ENCODE data around the gene WSB2.
"Not testable (repeated sequence)": the region's sequence is repeated elsewhere in the genome, so short reads cannot be mapped to it uniquely, and the experiment has no call there.

Gene WSB2

GRCh38 chr12:118011377-118011776 is 49.6 kb downstream of the WSB2 start:
- TF ChIP-seq ZNF274 (IDR thresholded peaks at IDR 0.05; ENCODE audit: low read depth, low read length) = no peak
- H3K4me3 ChIP-seq (ENCODE audit: low read length) = no peak overlapping the region

GRCh38 chr12:118010903-118011302 is 50.1 kb downstream of the WSB2 start:
- H3K4me3 ChIP-seq (ENCODE audit: low read length) = no peak overlapping the region

DNA sequence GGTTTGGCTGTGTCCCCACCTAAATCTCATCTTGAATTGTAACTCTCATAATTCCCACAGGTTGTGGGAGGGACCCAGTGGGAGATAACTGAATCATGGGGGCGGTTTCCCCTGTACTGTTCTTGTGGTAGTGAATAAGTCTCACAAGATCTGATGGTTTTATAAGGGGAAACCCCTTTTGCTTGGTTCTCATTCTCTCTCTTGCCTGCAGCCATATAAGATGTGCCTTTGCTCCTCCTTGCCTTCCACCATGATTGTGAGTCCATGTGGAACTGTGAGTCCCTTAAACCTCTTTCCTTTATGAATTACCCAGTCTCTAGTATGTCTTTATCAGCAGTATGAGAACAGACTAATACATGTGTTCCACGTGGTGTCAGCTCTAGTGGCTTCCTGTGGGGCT is 61.2 kb downstream of the WSB2 start:
- not testable (repeated sequence) for H3K4me3 ChIP-seq (ENCODE audit: low read length)

More at GRCh38 chr12:118010903-118011302, 50.1 kb downstream of the WSB2 start:
- TF ChIP-seq ZNF274 (IDR thresholded peaks at IDR 0.05; ENCODE audit: low read depth, low read length) = no peak

- H3K4me3 ChIP-seq (ENCODE audit: low read length) = no peak overlapping the region
- TF ChIP-seq ZNF274 (IDR thresholded peaks at IDR 0.05; ENCODE audit: low read depth, low read length) = no peak
Observed at GRCh38 chr12:117998719-117999118, 62.3 kb downstream of the WSB2 start.

DNA sequence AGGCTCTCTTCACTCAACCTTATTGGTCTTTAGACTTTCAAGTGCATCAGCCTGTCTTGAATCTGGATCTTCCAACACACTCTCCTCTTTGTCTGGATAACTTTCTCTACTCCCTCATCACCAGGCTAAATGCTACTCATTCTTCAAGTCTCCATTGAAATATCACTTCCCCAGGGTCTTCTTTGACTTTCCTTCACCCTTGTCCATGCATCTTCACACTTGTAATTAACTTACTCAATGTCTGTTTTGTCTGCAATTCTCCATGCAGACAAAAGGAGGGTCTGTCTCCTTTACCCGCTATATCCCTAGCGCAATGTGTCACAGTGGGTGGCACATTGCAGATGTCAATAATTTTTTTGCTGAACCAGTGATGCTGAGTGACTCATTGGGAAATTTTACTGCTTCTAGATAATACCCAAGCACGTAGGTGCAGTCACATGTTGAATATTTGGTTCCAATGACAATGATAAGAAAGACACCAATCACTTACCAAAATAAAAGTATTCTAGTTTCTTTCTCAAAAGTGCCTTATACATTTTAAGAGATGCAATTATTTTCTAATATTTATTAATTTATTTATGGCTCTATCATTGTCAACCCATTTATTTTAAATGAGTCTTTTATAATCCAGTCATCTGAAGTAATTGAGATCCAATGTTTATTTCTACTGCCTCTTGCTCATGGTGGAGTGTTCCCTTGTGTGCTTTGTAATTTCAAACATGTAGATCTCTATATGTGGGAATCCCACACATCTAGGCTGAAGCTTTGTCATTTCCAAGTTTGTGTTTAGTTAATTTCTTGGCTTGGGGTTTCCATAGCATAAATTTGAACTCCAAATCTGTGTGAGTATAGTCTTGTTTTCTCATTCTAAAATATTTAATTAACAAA is 66.2 kb downstream of the WSB2 start:
- TF ChIP-seq ZNF274 (IDR thresholded peaks at IDR 0.05; ENCODE audit: low read depth, low read length) = no peak
- no peak overlapping the region for H3K4me3 ChIP-seq (ENCODE audit: low read length)

GRCh38 chr12:117986705-117987469 is 74.1 kb downstream of the WSB2 start:
- H3K4me3 ChIP-seq (ENCODE audit: low read length) = no peak overlapping the region
- TF ChIP-seq ZNF274 (IDR thresholded peaks at IDR 0.05; ENCODE audit: low read depth, low read length) = no peak

DNA sequence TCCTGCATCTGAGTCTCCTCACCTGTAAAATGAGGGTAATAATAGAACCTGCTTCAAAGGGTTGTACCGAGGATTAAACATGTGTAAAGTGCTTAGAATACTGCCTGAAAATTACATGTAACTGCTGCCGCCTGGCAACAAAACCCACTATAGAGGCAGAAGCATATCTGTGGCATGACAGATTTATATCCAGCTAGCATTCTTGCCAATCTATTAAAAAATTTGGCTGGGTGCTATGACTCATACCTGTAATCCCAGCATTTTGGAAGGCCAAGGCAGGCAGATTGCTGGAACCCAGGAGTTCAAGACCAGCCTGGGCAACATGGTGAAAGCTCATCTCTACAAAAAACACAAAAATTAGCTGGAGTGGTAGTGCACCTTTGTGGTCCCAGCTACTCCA is 75.8 kb downstream of the WSB2 start:
- TF ChIP-seq ZNF274 (IDR thresholded peaks at IDR 0.05; ENCODE audit: low read depth, low read length) = no peak

More for the DNA sequence above, 75.8 kb downstream of the WSB2 start:
- H3K4me3 ChIP-seq (ENCODE audit: low read length) = no peak overlapping the region
